ENCODE results near the gene STK32C. TPM values are rescaled to one million over a fixed set of nuclear protein-coding genes. Genes with fewer than 3 reads are reported as not detected.

The STK32C gene
- total RNA-seq, 4 donors from 2014 or later = 4.8 to 10.9 (median 7.8) TPM

GRCh38 chr10:132290631-132291030 lies 17.1 kb downstream of the STK32C start:
- TF ChIP-seq POLR2AphosphoS5 (IDR thresholded peaks at IDR 0.05) (no peak), CTCF (IDR thresholded peaks at IDR 0.05) (no peak), EP300 (IDR thresholded peaks at IDR 0.05) (no peak), POLR2A (IDR thresholded peaks at IDR 0.05; ENCODE audit: low read depth) (no peak)
- intact Hi-C loops (cut with DNase I) = no loop called here
- 96% methylated on average over 4 of the region's 6 CpGs for WGBS
- peaks cover 0 to 17% (median 15%) of the 10 kb centered on the region in 4 donors for H3K4me1 ChIP-seq
- no peak for DNase-seq (ENCODE audit: extremely low spot score)
- H3K27ac ChIP-seq (replicated peaks in 1 of 4) = no peak overlapping the region
- no peaks in the 10 kb centered on the region for H3K36me3 ChIP-seq
- H3K9me3 ChIP-seq = peaks cover 0 to 15% (median 5%) of the 10 kb centered on the region in 4 donors
- no peaks in the 10 kb centered on the region for H3K27me3 ChIP-seq
- no peak overlapping the region for H3K4me3 ChIP-seq

GRCh38 chr10:132289439-132289838 lies 18.3 kb downstream of the STK32C start:
- H3K4me3 ChIP-seq = no peak overlapping the region
- no peak for TF ChIP-seq POLR2AphosphoS5 (IDR thresholded peaks at IDR 0.05)
- TF ChIP-seq EP300 (IDR thresholded peaks at IDR 0.05) = no peak
- TF ChIP-seq POLR2A (IDR thresholded peaks at IDR 0.05; ENCODE audit: low read depth) = no peak
- no peak for TF ChIP-seq CTCF (IDR thresholded peaks at IDR 0.05)
- no peaks in the 10 kb centered on the region for H3K36me3 ChIP-seq
- intact Hi-C loops (cut with DNase I) = no loop called here
- peaks cover 0 to 2% (median 0%) of the 10 kb centered on the region in 4 donors for H3K27me3 ChIP-seq
- peaks cover 0 to 15% (median 5%) of the 10 kb centered on the region in 4 donors for H3K9me3 ChIP-seq
- 89% methylated on average over 2 of the region's 2 CpGs for WGBS
- H3K4me1 ChIP-seq = peaks cover 0 to 17% (median 15%) of the 10 kb centered on the region in 4 donors
- H3K27ac ChIP-seq (replicated peaks in 1 of 4) = no peak overlapping the region
- no peak for DNase-seq (ENCODE audit: extremely low spot score)

- Histone ChIP-seq H3K36me3 (no peaks in the 10 kb centered on the region), H3K27ac (replicated peaks in 1 of 4) (no peak overlapping the region), H3K4me1 (peaks cover 0 to 9% (median 2%) of the 10 kb centered on the region in 4 donors), H3K27me3 (peaks cover 0 to 25% (median 0%) of the 10 kb centered on the region in 4 donors), H3K4me3 (no peak overlapping the region), H3K9me3 (peaks cover 0 to 8% (median 3%) of the 10 kb centered on the region in 4 donors)
- DNase-seq (ENCODE audit: extremely low spot score) = no peak
- intact Hi-C loops (cut with DNase I) = no loop called here
- no peak for TF ChIP-seq POLR2A (IDR thresholded peaks at IDR 0.05; ENCODE audit: low read depth)
- no peak for TF ChIP-seq POLR2AphosphoS5 (IDR thresholded peaks at IDR 0.05)
- TF ChIP-seq CTCF (IDR thresholded peaks at IDR 0.05) = no peak
- no peak for TF ChIP-seq EP300 (IDR thresholded peaks at IDR 0.05)
- 63% methylated on average over 22 of the region's 24 CpGs for WGBS
These were observed 24.0 kb downstream of the STK32C start for GRCh38 chr10:132283604-132284382.

GRCh38 chr10:132282667-132283603 lies 24.8 kb downstream of the STK32C start:
- no peaks in the 10 kb centered on the region for H3K36me3 ChIP-seq
- H3K9me3 ChIP-seq = no peaks in the 10 kb centered on the region
- no peak for DNase-seq (ENCODE audit: extremely low spot score)
- H3K4me1 ChIP-seq = peaks cover 0 to 9% (median 2%) of the 10 kb centered on the region in 4 donors
- H3K27me3 ChIP-seq = peaks cover 0 to 25% (median 0%) of the 10 kb centered on the region in 4 donors
- no peak overlapping the region for H3K27ac ChIP-seq (replicated peaks in 1 of 4)
- H3K4me3 ChIP-seq = no peak overlapping the region
- intact Hi-C loops (cut with DNase I) = no loop called here
- no peak for TF ChIP-seq POLR2AphosphoS5 (IDR thresholded peaks at IDR 0.05)
- no peak for TF ChIP-seq CTCF (IDR thresholded peaks at IDR 0.05)
- no peak for TF ChIP-seq POLR2A (IDR thresholded peaks at IDR 0.05; ENCODE audit: low read depth)
- TF ChIP-seq EP300 (IDR thresholded peaks at IDR 0.05) = no peak
- 60% methylated on average over 29 of the region's 36 CpGs for WGBS

All from esophagus muscularis mucosa (tissue), 4 donors.